H1 (cell line): ENCODE data around the gene DPEP2. TPM values are rescaled to one million over a fixed set of nuclear protein-coding genes. Genes with fewer than 3 reads are reported as not detected.

ENCODE experiments used
- CTCF ChIA-PET: fragments of 300-600 bp; sonication (Branson Sonifier 250); formaldehyde crosslinking; loops from one replicate; lab custom pipeline; 2021; ENCODE audit not compliant: partially characterized antibody; lab: Charles Lee
- POLR2A ChIA-PET: fragments of 300-600 bp; sonication (Branson Sonifier 250); formaldehyde crosslinking; loops from one replicate; lab custom pipeline; 2021; ENCODE audit warnings: inconsistent platforms; ENCODE audit not compliant: partially characterized antibody; lab: Charles Lee
- DNase-seq, 2 experiments: peaks; one replicate each; pipeline versions ENCODE4 v3.0.0 to v3.0.0-alpha.2; 2010 to 2022; ENCODE audit warnings: low spot score in 2 of 2, low read depth in 1 of 2, mixed read lengths in 1 of 2
- FAIRE-seq: peaks from 2 replicates; lab custom pipeline; 2011; peaks lifted over from hg19 to GRCh38; lab: Jason Lieb, UNC
- H2AFZ ChIP-seq: 2 replicates; pipeline ENCODE4 v1.8.1; 2012; ENCODE audit warnings: low read length, inconsistent platforms
- H2AK5ac ChIP-seq: 2 replicates; pipeline ENCODE4 v1.6.1; 2013; ENCODE audit warnings: low read depth, low read length
- H2BK120ac ChIP-seq: replicated peaks from 2 replicates; pipeline ENCODE3; 2013; ENCODE audit warnings: low read depth, low read length, inconsistent platforms
- H2BK12ac ChIP-seq: 2 replicates; pipeline ENCODE4 v1.6.1; 2013; ENCODE audit warnings: low read depth, low read length
- H2BK15ac ChIP-seq: 2 replicates; pipeline ENCODE4 v1.6.1; 2013; ENCODE audit warnings: low read length
- H2BK20ac ChIP-seq: 2 replicates; pipeline ENCODE4 v1.6.1; 2013; ENCODE audit warnings: low read length
- H2BK5ac ChIP-seq: 2 replicates; pipeline ENCODE4 v1.6.1; 2013; ENCODE audit warnings: low read depth, low read length
- H3K14ac ChIP-seq: 2 replicates; pipeline ENCODE4 v1.6.1; 2013; ENCODE audit warnings: inconsistent platforms; ENCODE audit not compliant: insufficient read length
- H3K18ac ChIP-seq: 2 replicates; pipeline ENCODE4 v1.6.1; 2013; ENCODE audit warnings: low read length; ENCODE audit errors: extremely low read depth
- H3K23ac ChIP-seq: 2 replicates; pipeline ENCODE4 v1.6.1; 2013; ENCODE audit warnings: inconsistent platforms; ENCODE audit not compliant: insufficient read length
- H3K23me2 ChIP-seq: 2 replicates; pipeline ENCODE4 v1.6.1; 2013; ENCODE audit warnings: low read depth, low read length
- H3K27ac ChIP-seq: 2 replicates; pipeline ENCODE4 v1.6.1; 2011; ENCODE audit warnings: low read depth, low read length, inconsistent platforms
- H3K27me3 ChIP-seq, 4 experiments: replicated peaks in 1 of 4; 1 replicate in 1 of 4; 2 replicates in 3 of 4; pipeline versions ENCODE4 v1.6.1 to v1.8.1; 2011 to 2013; ENCODE audit warnings: low read length in 3 of 4, mild to moderate bottlenecking in 3 of 4, inconsistent platforms in 2 of 4, mixed read lengths in 2 of 4, moderate library complexity in 1 of 4; ENCODE audit not compliant: control insufficient read depth in 3 of 4, insufficient read depth in 3 of 4; ENCODE audit errors: extremely low read depth in 1 of 4
- H3K36me3 ChIP-seq, 4 experiments: 2 replicates each; pipeline versions ENCODE4 v1.6.1 to v1.8.1; 2011 to 2013; ENCODE audit warnings: mild to moderate bottlenecking in 4 of 4, low read length in 3 of 4, moderate library complexity in 2 of 4, control low read depth in 1 of 4, inconsistent platforms in 1 of 4; ENCODE audit not compliant: insufficient read depth in 4 of 4, control insufficient read depth in 2 of 4
- H3K4ac ChIP-seq: replicated peaks from 2 replicates; pipeline ENCODE3; 2013; ENCODE audit warnings: low read length, low read depth, mixed read lengths, inconsistent platforms; ENCODE audit not compliant: insufficient read length
- H3K4me1 ChIP-seq, 4 experiments: replicated peaks in 1 of 4; 1 replicate in 1 of 4; 2 replicates in 3 of 4; pipeline versions ENCODE4 v1.6.1 to v1.8.1; 2011 to 2013; ENCODE audit warnings: low read length in 3 of 4, inconsistent platforms in 2 of 4, mixed read lengths in 1 of 4; ENCODE audit not compliant: insufficient read depth in 4 of 4, control insufficient read depth in 3 of 4
- H3K4me2 ChIP-seq, 2 experiments: 2 replicates each; pipeline versions ENCODE4 v1.6.1 to v1.8.1; 2011 to 2013; ENCODE audit warnings: low read depth in 2 of 2, low read length in 2 of 2, control low read depth in 1 of 2, inconsistent platforms in 1 of 2, mild to moderate bottlenecking in 1 of 2; ENCODE audit not compliant: insufficient read depth in 1 of 2
- H3K4me3 ChIP-seq, 4 experiments: fragments of 200-600, 300-600 bp in 1 of 4; sonication (generic), shearing (Covaris generic), sonication (Bioruptor Twin) in 1 of 4; 2 replicates each; pipeline versions ENCODE4 v1.5.1 to v1.8.1; 2011 to 2016; ENCODE audit warnings: low read length in 4 of 4, low read depth in 3 of 4, control low read depth in 2 of 4, inconsistent platforms in 2 of 4, mild to moderate bottlenecking in 2 of 4, mixed read lengths in 1 of 4, moderate library complexity in 1 of 4; ENCODE audit not compliant: insufficient read depth in 2 of 4; ENCODE audit errors: extremely low read depth in 1 of 4
- H3K56ac ChIP-seq: replicated peaks from 2 replicates; pipeline ENCODE3; 2013; ENCODE audit warnings: low read depth, mild to moderate bottlenecking, mixed read lengths, low read length, inconsistent platforms; ENCODE audit not compliant: insufficient read length
- H3K79me1 ChIP-seq: 2 replicates; pipeline ENCODE4 v1.6.1; 2013; ENCODE audit warnings: low read depth, low read length, control low read depth
- H3K79me2 ChIP-seq, 2 experiments: 2 replicates each; pipeline versions ENCODE4 v1.6.1 to v1.8.1; 2012 to 2013; ENCODE audit warnings: low read length in 2 of 2, mild to moderate bottlenecking in 2 of 2, inconsistent platforms in 1 of 2; ENCODE audit not compliant: insufficient read depth in 2 of 2, control insufficient read depth in 1 of 2
- H3K9ac ChIP-seq, 4 experiments: replicated peaks in 1 of 4; 1 replicate in 1 of 4; 2 replicates in 3 of 4; pipeline versions ENCODE4 v1.6.1 to v1.8.1; 2011 to 2013; ENCODE audit warnings: low read depth in 3 of 4, low read length in 3 of 4, control low read depth in 2 of 4, mild to moderate bottlenecking in 2 of 4, moderate library complexity in 2 of 4, inconsistent platforms in 1 of 4; ENCODE audit errors: extremely low read depth in 1 of 4
- H3K9me3 ChIP-seq, 2 experiments: 2 replicates each; pipeline versions ENCODE4 v1.6.1 to v1.8.1; 2012 to 2013; ENCODE audit warnings: mild to moderate bottlenecking in 2 of 2, moderate library complexity in 2 of 2, control low read depth in 1 of 2, inconsistent platforms in 1 of 2, low read depth in 1 of 2, low read length in 1 of 2, mixed read lengths in 1 of 2; ENCODE audit not compliant: insufficient read depth in 2 of 2
- H4K20me1 ChIP-seq, 2 experiments: replicated peaks in 1 of 2; 2 replicates each; pipeline versions ENCODE3 to v1.8.1; 2011 to 2013; ENCODE audit warnings: inconsistent platforms in 2 of 2, low read length in 2 of 2, mild to moderate bottlenecking in 1 of 2; ENCODE audit not compliant: insufficient read depth in 2 of 2, control insufficient read depth in 1 of 2
- H4K5ac ChIP-seq: 2 replicates; pipeline ENCODE4 v1.6.1; 2013; ENCODE audit warnings: low read length, low read depth, mixed read lengths, inconsistent platforms; ENCODE audit not compliant: insufficient read length
- H4K8ac ChIP-seq: 2 replicates; pipeline ENCODE4 v1.8.0; 2013; ENCODE audit warnings: mild to moderate bottlenecking, moderate library complexity, low read length, inconsistent platforms; ENCODE audit not compliant: insufficient read depth; ENCODE audit errors: extremely low read depth
- H4K91ac ChIP-seq: replicated peaks from 2 replicates; pipeline ENCODE3; 2013; ENCODE audit warnings: low read length, mixed read lengths, inconsistent platforms; ENCODE audit not compliant: insufficient read length
- CHD2 ChIP-seq: IDR thresholded peaks from 2 replicates; pipeline ENCODE4 v1.6.1; 2012; ENCODE audit warnings: low read length, improper control_type of control experiment
- EGR1 ChIP-seq: IDR thresholded peaks from 2 replicates; pipeline ENCODE4 v1.6.1; 2011; ENCODE audit warnings: low read depth, low read length, borderline replicate concordance
- FOSL1 ChIP-seq: IDR thresholded peaks from 2 replicates; pipeline ENCODE4 v1.6.1; 2011; ENCODE audit warnings: mild to moderate bottlenecking, low read depth, low read length, moderate library complexity; ENCODE audit not compliant: insufficient read depth
- GTF2F1 ChIP-seq: IDR thresholded peaks from 2 replicates; pipeline ENCODE4 v1.6.1; 2012; ENCODE audit warnings: low read depth, low read length, improper control_type of control experiment, borderline replicate concordance
- RAD21 ChIP-seq, 2 experiments: IDR thresholded peaks in 1 of 2; conservative IDR thresholded peaks in 1 of 2; 2 replicates each; pipeline ENCODE4 v1.6.1; 2011; ENCODE audit warnings: low read depth in 2 of 2, low read length in 2 of 2, improper control_type of control experiment in 1 of 2, inconsistent platforms in 1 of 2, mild to moderate bottlenecking in 1 of 2, moderate library complexity in 1 of 2
- RBBP5 ChIP-seq: IDR thresholded peaks from 2 replicates; pipeline ENCODE4 v1.7.1; 2012; ENCODE audit warnings: low read depth, mild to moderate bottlenecking, inconsistent platforms, low read length, moderate library complexity, borderline replicate concordance
- SUZ12 ChIP-seq: fragments of 200-600 bp; sonication (generic); IDR thresholded peaks from 2 replicates; pipeline ENCODE4 v1.6.1; 2012; ENCODE audit warnings: mild to moderate bottlenecking, inconsistent platforms, low read length, moderate library complexity, mixed read lengths
- WGBS, 2 experiments: shearing (Covaris generic) in 1 of 2; methylation state at CpG; one replicate each; pipeline versions ENCODE4 v1.1.6 to v1.1.7; 2013 to 2015; ENCODE audit warnings: low lambda C conversion rate in 2 of 2, mixed read lengths in 2 of 2, inconsistent platforms in 1 of 2, low coverage in 1 of 2, missing lambda C conversion rate in 1 of 2; ENCODE audit not compliant: insufficient replicate concordance in 2 of 2, insufficient coverage in 1 of 2, insufficient read length in 1 of 2; ENCODE audit errors: extremely low coverage in 1 of 2, missing lambda C conversion rate in 1 of 2; 5-methylcytosine and 5-hydroxymethylcytosine counted together
- polyA plus RNA-seq, 7 experiments: library from polyadenylated mRNA; depleted of rRNA in 3 of 7; stranded (reverse) in 5 of 7; unstranded in 2 of 7; fragments of >200 nt in 5 of 7; fragments of 200-250 nt in 2 of 7; gene quantifications; 1 replicate in 5 of 7; 2 replicates in 1 of 7; 4 replicates in 1 of 7; pipeline versions ENCODE4 v1.2.1 to v1.2.3, GENCODE V29; 2011 to 2013; ENCODE audit warnings: missing spikeins in 2 of 7, mixed read lengths in 2 of 7
- total RNA-seq: library from RNA; stranded (reverse); fragmentation: NEBNext Ultra II Directional; extraction: Animal tissue kit (Norgen Biotek cat#: 25700); gene quantifications from 2 replicates; pipeline ENCODE4 v1.2.1, GENCODE V29; 2021
- TF ChIP-seq, protein P1 (sequence below): IDR thresholded peaks from 2 replicates; pipeline ENCODE4 v1.6.1; 2011; ENCODE audit warnings: low read length, improper control_type of control experiment

The DPEP2 gene
- total and polyA plus RNA-seq, 2 of the 8 experiments (the other 6 are each of a cell fraction or from before 2014, with no cell fraction given), result not detected

DNA sequence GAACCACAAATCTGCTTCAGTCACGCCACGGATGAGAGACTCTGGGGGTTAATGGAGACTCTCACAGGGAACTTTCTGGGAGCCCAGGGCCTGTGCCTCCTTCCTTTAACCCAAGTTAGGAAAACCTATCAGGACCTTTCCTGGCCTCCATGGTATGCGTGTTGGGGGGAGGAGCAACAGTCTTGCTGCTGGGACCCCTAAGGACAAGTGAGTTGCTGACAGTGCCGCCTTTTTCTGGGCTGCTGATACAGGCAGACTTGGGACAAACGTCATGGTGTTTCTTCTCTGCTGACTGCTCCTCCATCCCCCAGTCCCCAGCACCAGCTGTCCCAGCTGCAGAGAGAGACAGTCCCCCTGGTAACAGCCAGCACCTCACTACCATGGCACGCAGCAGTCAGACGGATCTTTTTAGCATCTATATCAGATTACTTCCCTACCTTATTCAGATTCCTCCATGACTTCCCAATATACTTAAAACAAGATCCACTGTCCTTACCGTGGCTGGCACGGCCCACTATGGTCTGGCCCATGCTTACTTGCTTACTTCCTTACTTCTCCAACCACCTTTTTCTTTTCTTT, 10.0 kb upstream of the DPEP2 start:
- Histone ChIP-seq H4K5ac (no peak overlapping the region), H3K9me3 (no peaks in the 10 kb centered on the region), H4K20me1 (no peaks in the 10 kb centered on the region), H2BK120ac (no peak overlapping the region), H3K9ac (no peak overlapping the region), H3K23ac (no peak overlapping the region), H2AK5ac (no peak overlapping the region), H3K4me1 (peaks cover 0 to 6% (median 3%) of the 10 kb centered on the region in 4 experiments; a peak in 3 of 7 replicates), H3K4me3 (no peak overlapping the region), H3K14ac (no peak overlapping the region), H3K56ac (no peak overlapping the region), H4K8ac (no peak overlapping the region), H2BK12ac (0 out of 2 replicates have a peak overlapping the region, but pooled peaks have one; percentile 39), H3K27me3 (no peaks in the 10 kb centered on the region), H3K79me2 (no peaks in the 10 kb centered on the region), H3K79me1 (no peaks in the 10 kb centered on the region), H2BK20ac (no peak overlapping the region; the same call in 1 of the 2 replicates), H3K4me2 (peak overlapping the region in 1 of 2 experiments; percentile 19; a peak in 2 of 4 replicates), H3K23me2 (no peaks in the 10 kb centered on the region), H2AFZ (peak overlapping the region; percentile 86), H4K91ac (no peak overlapping the region), H3K27ac (no peak overlapping the region), H3K18ac (no peak overlapping the region), H3K4ac (no peak overlapping the region), H2BK15ac (no peak overlapping the region), H3K36me3 (no peaks in the 10 kb centered on the region), H2BK5ac (no peak overlapping the region)
- TF ChIP-seq RAD21 (IDR thresholded peaks at IDR 0.05 in 1 of 2, conservative IDR thresholded peaks at IDR 0.05 in 1 of 2; ENCODE audit: low read depth in 2 of 2, low read length in 2 of 2) (no peak), FOSL1 (no peak), EGR1 (no peak), GTF2F1 (no peak), CHD2 (no peak), RBBP5 (0 out of 2 replicates have a peak, but pooled peaks have one; percentile 29), SUZ12 (no peak)
- TF ChIP-seq, protein P1, sequence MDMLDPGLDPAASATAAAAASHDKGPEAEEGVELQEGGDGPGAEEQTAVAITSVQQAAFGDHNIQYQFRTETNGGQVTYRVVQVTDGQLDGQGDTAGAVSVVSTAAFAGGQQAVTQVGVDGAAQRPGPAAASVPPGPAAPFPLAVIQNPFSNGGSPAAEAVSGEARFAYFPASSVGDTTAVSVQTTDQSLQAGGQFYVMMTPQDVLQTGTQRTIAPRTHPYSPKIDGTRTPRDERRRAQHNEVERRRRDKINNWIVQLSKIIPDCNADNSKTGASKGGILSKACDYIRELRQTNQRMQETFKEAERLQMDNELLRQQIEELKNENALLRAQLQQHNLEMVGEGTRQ, result no peak
- FAIRE-seq (no peak), DNase-seq (no peak)
- CTCF ChIA-PET, result interaction anchor here (1.5 to 1.7 kb wide), 3 partner anchors 15 to 31 kb away, joined by 3 to 4 read pairs (median 4); no protein-coding TSS in a partner anchor
- POLR2A ChIA-PET, result interaction anchor here (1.6 to 2.2 kb wide), 2 partner anchors 11 to 13 kb away, joined by 5 to 11 read pairs; partner anchors contain the start of genes DDX28 and DUS2
- WGBS, 2 experiments, result 83% methylated on average over 9 of the region's 9 CpGs; no CpG with 5 or more reads in 1 of the 2 experiments
